ENCODE measurements around the gene PADI3.

Gene PADI3

DNA sequence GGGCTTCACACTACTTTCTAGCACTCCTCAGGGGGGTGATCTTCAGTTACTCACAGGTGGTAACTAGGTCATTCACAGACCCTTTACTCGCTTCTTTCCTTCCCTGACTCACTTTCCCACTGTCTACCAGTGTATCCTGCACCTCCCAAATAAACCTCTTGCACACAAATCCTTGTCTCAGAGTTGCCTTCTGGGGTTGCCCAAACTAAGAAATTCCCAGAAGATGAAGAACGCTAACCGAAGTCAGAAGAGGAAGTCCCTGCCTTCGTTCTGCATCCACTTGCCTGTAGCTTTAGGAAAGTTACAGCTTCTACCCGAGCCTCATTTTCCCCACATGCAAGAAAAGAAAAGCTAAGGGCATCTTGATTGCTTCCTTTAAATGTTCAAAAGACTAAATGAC lies 47.2 kb downstream of the PADI3 start:
- no peak overlapping the region for H3K9ac ChIP-seq
- TF ChIP-seq, protein P1, sequence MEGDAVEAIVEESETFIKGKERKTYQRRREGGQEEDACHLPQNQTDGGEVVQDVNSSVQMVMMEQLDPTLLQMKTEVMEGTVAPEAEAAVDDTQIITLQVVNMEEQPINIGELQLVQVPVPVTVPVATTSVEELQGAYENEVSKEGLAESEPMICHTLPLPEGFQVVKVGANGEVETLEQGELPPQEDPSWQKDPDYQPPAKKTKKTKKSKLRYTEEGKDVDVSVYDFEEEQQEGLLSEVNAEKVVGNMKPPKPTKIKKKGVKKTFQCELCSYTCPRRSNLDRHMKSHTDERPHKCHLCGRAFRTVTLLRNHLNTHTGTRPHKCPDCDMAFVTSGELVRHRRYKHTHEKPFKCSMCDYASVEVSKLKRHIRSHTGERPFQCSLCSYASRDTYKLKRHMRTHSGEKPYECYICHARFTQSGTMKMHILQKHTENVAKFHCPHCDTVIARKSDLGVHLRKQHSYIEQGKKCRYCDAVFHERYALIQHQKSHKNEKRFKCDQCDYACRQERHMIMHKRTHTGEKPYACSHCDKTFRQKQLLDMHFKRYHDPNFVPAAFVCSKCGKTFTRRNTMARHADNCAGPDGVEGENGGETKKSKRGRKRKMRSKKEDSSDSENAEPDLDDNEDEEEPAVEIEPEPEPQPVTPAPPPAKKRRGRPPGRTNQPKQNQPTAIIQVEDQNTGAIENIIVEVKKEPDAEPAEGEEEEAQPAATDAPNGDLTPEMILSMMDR (conservative IDR thresholded peaks at IDR 0.05; ENCODE audit: low read depth, low read length): no peak
- H3K27me3 ChIP-seq (ENCODE audit: insufficient read depth, low read depth): peaks cover 57% of the 10 kb centered on the region; the same call in 1 of the 2 replicates
- H3K79me2 ChIP-seq (ENCODE audit: insufficient read depth, low read depth): no peaks in the 10 kb centered on the region
- H3K36me3 ChIP-seq (ENCODE audit: insufficient read depth): no peaks in the 10 kb centered on the region
- H4K20me1 ChIP-seq (ENCODE audit: insufficient read depth): no peaks in the 10 kb centered on the region
- no peak overlapping the region for H2AFZ ChIP-seq (ENCODE audit: low read depth)
- no peaks in the 10 kb centered on the region for H3K4me1 ChIP-seq (ENCODE audit: low read depth, poor library complexity, severe bottlenecking)
- H3K27ac ChIP-seq: no peak overlapping the region
- no peak overlapping the region for H3K4me3 ChIP-seq (IDR thresholded peaks at IDR 0.05; ENCODE audit: insufficient read depth, low read depth, low read length)
- no peak overlapping the region for H3K4me2 ChIP-seq

DNA sequence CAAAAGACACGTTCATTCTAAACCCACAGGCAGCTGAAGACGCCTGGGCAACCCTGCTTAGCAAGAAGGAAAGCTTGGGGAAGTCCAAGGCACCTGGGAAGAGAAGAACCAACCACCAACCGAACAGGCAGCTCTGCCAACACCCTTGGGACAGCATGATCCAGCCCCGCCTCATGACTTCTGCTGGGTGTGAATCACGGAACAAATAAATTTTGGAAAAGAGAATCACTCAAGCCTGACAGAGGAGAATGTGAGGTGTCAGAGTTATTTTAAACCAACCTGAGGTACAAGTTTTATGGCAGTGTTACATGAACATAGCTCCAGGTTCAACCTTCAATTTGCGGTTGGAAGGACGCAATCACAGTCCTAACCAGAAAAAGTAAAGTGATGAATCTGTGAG lies 49.1 kb downstream of the PADI3 start:
- H3K4me1 ChIP-seq (ENCODE audit: low read depth, poor library complexity, severe bottlenecking): no peaks in the 10 kb centered on the region
- TF ChIP-seq, protein P1 (conservative IDR thresholded peaks at IDR 0.05; ENCODE audit: low read depth, low read length): no peak
- no peaks in the 10 kb centered on the region for H3K36me3 ChIP-seq (ENCODE audit: insufficient read depth)
- no peaks in the 10 kb centered on the region for H3K79me2 ChIP-seq (ENCODE audit: insufficient read depth, low read depth)
- H3K4me3 ChIP-seq (IDR thresholded peaks at IDR 0.05; ENCODE audit: insufficient read depth, low read depth, low read length): no peak overlapping the region
- no peak overlapping the region for H2AFZ ChIP-seq (ENCODE audit: low read depth)
- H3K9ac ChIP-seq: no peak overlapping the region
- no peak overlapping the region for H3K4me2 ChIP-seq
- H3K27me3 ChIP-seq (ENCODE audit: insufficient read depth, low read depth): peaks cover 53% of the 10 kb centered on the region; the same call in 1 of the 2 replicates
- H3K27ac ChIP-seq: no peak overlapping the region
- H4K20me1 ChIP-seq (ENCODE audit: insufficient read depth): no peaks in the 10 kb centered on the region

- Histone ChIP-seq H3K79me2 (ENCODE audit: insufficient read depth, low read depth) (no peaks in the 10 kb centered on the region), H3K4me2 (no peak overlapping the region), H3K27me3 (ENCODE audit: insufficient read depth, low read depth) (peaks cover 41% of the 10 kb centered on the region; the same call in 1 of the 2 replicates), H3K36me3 (ENCODE audit: insufficient read depth) (no peaks in the 10 kb centered on the region), H3K9ac (no peak overlapping the region), H3K4me1 (ENCODE audit: low read depth, poor library complexity, severe bottlenecking) (no peaks in the 10 kb centered on the region), H3K4me3 (IDR thresholded peaks at IDR 0.05; ENCODE audit: insufficient read depth, low read depth, low read length) (no peak overlapping the region), H2AFZ (ENCODE audit: low read depth) (no peak overlapping the region), H4K20me1 (ENCODE audit: insufficient read depth) (no peaks in the 10 kb centered on the region), H3K27ac (no peak overlapping the region)
- TF ChIP-seq, protein P1 (conservative IDR thresholded peaks at IDR 0.05; ENCODE audit: low read depth, low read length): no peak
Observed at GRCh38 chr1:17301767-17302166, 52.9 kb downstream of the PADI3 start.

DNA sequence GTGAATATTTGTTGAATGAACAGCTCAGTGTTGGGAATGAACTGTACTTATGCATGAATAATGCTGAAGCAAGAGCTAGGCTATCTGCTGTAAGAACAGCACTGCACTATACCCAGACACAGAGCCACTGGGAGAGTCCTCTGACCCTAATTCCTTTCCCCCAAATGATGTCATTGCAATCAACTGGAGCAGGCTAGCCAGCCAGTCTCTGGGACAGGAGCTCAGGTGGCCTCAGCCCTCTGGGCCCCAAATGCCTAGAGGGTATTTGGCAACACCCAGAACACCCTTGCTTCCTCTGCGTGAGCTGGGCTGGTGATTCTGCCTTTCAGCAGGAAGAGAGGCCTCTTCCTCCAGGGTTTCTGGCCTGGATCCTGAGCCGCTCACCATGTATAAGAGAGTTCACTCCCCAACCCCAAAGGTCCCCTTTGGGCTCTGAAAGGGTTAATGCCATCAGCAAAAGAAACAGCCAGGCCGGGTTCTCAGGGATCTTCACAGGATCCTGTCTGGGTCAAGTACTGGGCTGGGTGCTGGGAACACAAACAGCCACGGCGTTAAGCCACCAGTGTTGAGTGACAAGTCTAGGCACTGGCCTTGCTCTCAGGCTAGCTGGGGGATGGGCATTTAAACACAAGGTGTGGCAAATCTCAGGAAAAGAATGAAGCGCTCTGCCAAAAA lies 55.4 kb downstream of the PADI3 start:
- TF ChIP-seq, protein P1 (conservative IDR thresholded peaks at IDR 0.05; ENCODE audit: low read depth, low read length): no peak

More for the DNA sequence above, 55.4 kb downstream of the PADI3 start:
- H3K27ac ChIP-seq: no peak overlapping the region
- H3K27me3 ChIP-seq (ENCODE audit: insufficient read depth, low read depth): peaks cover 32% of the 10 kb centered on the region; the same call in 1 of the 2 replicates
- no peak overlapping the region for H3K4me3 ChIP-seq (IDR thresholded peaks at IDR 0.05; ENCODE audit: insufficient read depth, low read depth, low read length)
- no peaks in the 10 kb centered on the region for H3K79me2 ChIP-seq (ENCODE audit: insufficient read depth, low read depth)
- no peak overlapping the region for H3K9ac ChIP-seq
- no peaks in the 10 kb centered on the region for H3K4me1 ChIP-seq (ENCODE audit: low read depth, poor library complexity, severe bottlenecking)
- no peak overlapping the region for H3K4me2 ChIP-seq
- no peak overlapping the region for H2AFZ ChIP-seq (ENCODE audit: low read depth)
- H3K36me3 ChIP-seq (ENCODE audit: insufficient read depth): no peaks in the 10 kb centered on the region
- H4K20me1 ChIP-seq (ENCODE audit: insufficient read depth): no peaks in the 10 kb centered on the region
